Spleen (tissue), 11 donors: Measurements from ENCODE around the gene RIMS4. TPM values are rescaled to one million over a fixed set of nuclear protein-coding genes. Genes with fewer than 3 reads are reported as not detected.

Source experiments
- DNase-seq: peaks from one replicate; pipeline ENCODE4 v3.0.0-alpha.2; 2020
- H3K27ac ChIP-seq, 8 donors: fragments of 200-600 bp; sonication (generic) in 7 of 8; 1 replicate in 4 of 8; 2 replicates in 4 of 8; pipeline versions ENCODE4 v1.5.0 to v1.8.0; 2016 to 2021; ENCODE audit warnings: inconsistent platforms in 4 of 8, mild to moderate bottlenecking in 4 of 8, moderate library complexity in 1 of 8
- H3K27me3 ChIP-seq, 7 donors: fragments of 200-600 bp; sonication (generic) in 6 of 7; replicated peaks in 1 of 7; 1 replicate in 4 of 7; 2 replicates in 3 of 7; pipeline versions ENCODE4 v1.5.0 to v1.8.0; 2016 to 2021; ENCODE audit warnings: inconsistent platforms in 3 of 7, mild to moderate bottlenecking in 1 of 7
- H3K36me3 ChIP-seq, 6 donors: fragments of 200-600 bp; sonication (generic) in 5 of 6; 1 replicate in 4 of 6; 2 replicates in 2 of 6; pipeline versions ENCODE4 v1.5.0 to v1.8.0; 2016 to 2021; ENCODE audit warnings: inconsistent platforms in 2 of 6
- H3K4me1 ChIP-seq, 6 donors: fragments of 200-600 bp; sonication (generic) in 5 of 6; 1 replicate in 3 of 6; 2 replicates in 3 of 6; pipeline versions ENCODE4 v1.5.0 to v1.8.0; 2016 to 2021; ENCODE audit warnings: inconsistent platforms in 3 of 6
- H3K4me3 ChIP-seq, 8 donors: fragments of 200-600 bp; sonication (generic) in 7 of 8; 1 replicate in 4 of 8; 2 replicates in 4 of 8; pipeline versions ENCODE4 v1.5.0 to v1.8.0; 2016 to 2021; ENCODE audit warnings: inconsistent platforms in 4 of 8, mild to moderate bottlenecking in 4 of 8, moderate library complexity in 2 of 8
- H3K9me3 ChIP-seq, 8 donors: fragments of 200-600 bp; sonication (generic) in 7 of 8; 1 replicate in 4 of 8; 2 replicates in 4 of 8; pipeline versions ENCODE4 v1.5.0 to v1.8.0; 2016 to 2021; ENCODE audit warnings: inconsistent platforms in 4 of 8
- POLR2A ChIP-seq, 3 donors: fragments of 450-650 bp; IDR thresholded peaks; one replicate each; pipeline ENCODE4 v1.5.1; 2017; ENCODE audit warnings: antibody characterized with exemption in 3 of 3, mild to moderate bottlenecking in 1 of 3
- POLR2AphosphoS5 ChIP-seq, 3 donors: sonication (generic); formaldehyde crosslinking; IDR thresholded peaks; one replicate each; pipeline ENCODE4 v1.5.1; 2017; ENCODE audit warnings: antibody characterized with exemption in 3 of 3
- WGBS, 5 donors: extraction: QIAGEN DNeasy Blood & Tissue Kit in 3 of 5; methylation state at CpG; one replicate each; pipeline versions ENCODE4 v1.1.5 to v1.1.7; 2013 to 2018; 5-methylcytosine and 5-hydroxymethylcytosine counted together
- intact Hi-C: fragments of 100-400 bp; cut with DNase I; formaldehyde crosslinking; loops from one replicate; pipeline ENCODE4 v1.15.0; 2023; ENCODE audit warnings: low total_unique reads
- polyA plus RNA-seq, 3 donors: library from polyadenylated mRNA; stranded (reverse); fragments of 200-250 nt; gene quantifications; one replicate each; pipeline ENCODE4 v1.2.1, GENCODE V29; 2013
- total RNA-seq, 7 donors: library from RNA; depleted of rRNA in 3 of 7; stranded (reverse); fragments of >200 nt in 3 of 7; fragmentation: NEBNext Ultra II Directional in 4 of 7; extraction: Animal tissue kit (Norgen Biotek cat#: 25700) in 4 of 7; gene quantifications; one replicate each; pipeline versions ENCODE4 v1.1.0 to v1.2.1, GENCODE V29; 2016 to 2021
- TF ChIP-seq, protein P1 (sequence below), 11 experiments: fragments of 200-600 bp in 7 of 11; fragments of 450-650 bp in 4 of 11; sonication (generic) in 4 of 11; IDR thresholded peaks in 8 of 11; conservative IDR thresholded peaks in 3 of 11; 1 replicate in 7 of 11; 2 replicates in 4 of 11; pipeline versions ENCODE4 v1.4.0 to v1.8.0; 2016 to 2021; ENCODE audit warnings: antibody characterized with exemption in 11 of 11, inconsistent platforms in 4 of 11, mild to moderate bottlenecking in 1 of 11
- donor health status: healthy with polysubstance abuse.
- donor health status: DM: no; HTN: no; CAD: no; lungs with moderate emphysema.
- donor health status: DM: no; HTN: no; CAD: no.
- donor health status: Bipolar disorder and iron deficiency.
- donor health status: healthy.
- donor health status: DM: no; HTN: no; CAD: no.
- donor health status: DM: yes; HTN: yes; CAD: no.

Gene RIMS4
- total and polyA plus RNA-seq, 10 donors: under 0.01 to 0.02 TPM; not detected in 8

DNA sequence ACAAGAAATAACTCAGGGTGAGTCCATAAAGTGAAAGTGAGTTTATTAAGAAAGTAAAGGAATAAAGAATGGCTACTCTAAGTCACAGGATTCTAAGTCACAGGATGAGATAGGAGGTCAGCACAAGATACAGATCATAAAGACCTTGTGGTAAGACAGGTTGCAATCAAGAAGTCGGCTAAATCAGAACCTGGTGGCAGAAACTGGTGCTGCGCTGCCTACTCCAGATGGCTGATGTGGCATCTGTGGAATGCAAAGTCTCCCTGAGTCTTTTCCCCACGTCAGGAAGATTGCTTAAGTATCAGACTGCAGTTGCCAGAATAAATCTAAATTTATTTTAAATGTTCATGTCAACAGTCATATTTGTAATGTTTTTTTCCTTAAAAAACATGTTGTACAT lies 75.4 kb downstream of the RIMS4 start:
- Histone ChIP-seq H3K9me3 (peaks cover 0 to 15% (median 0%) of the 10 kb centered on the region in 8 donors), H3K27me3 (no peaks in the 10 kb centered on the region), H3K4me1 (peaks cover 0 to 3% (median 0%) of the 10 kb centered on the region in 6 donors), H3K36me3 (no peaks in the 10 kb centered on the region), H3K4me3 (no peak overlapping the region), H3K27ac (no peak overlapping the region)
- WGBS, 5 donors: 78 to 87% (median 81%) methylated on average over 3 of the region's 3 CpGs
- DNase-seq: no peak
- intact Hi-C loops: no loop called here
- TF ChIP-seq, protein P1, sequence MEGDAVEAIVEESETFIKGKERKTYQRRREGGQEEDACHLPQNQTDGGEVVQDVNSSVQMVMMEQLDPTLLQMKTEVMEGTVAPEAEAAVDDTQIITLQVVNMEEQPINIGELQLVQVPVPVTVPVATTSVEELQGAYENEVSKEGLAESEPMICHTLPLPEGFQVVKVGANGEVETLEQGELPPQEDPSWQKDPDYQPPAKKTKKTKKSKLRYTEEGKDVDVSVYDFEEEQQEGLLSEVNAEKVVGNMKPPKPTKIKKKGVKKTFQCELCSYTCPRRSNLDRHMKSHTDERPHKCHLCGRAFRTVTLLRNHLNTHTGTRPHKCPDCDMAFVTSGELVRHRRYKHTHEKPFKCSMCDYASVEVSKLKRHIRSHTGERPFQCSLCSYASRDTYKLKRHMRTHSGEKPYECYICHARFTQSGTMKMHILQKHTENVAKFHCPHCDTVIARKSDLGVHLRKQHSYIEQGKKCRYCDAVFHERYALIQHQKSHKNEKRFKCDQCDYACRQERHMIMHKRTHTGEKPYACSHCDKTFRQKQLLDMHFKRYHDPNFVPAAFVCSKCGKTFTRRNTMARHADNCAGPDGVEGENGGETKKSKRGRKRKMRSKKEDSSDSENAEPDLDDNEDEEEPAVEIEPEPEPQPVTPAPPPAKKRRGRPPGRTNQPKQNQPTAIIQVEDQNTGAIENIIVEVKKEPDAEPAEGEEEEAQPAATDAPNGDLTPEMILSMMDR (IDR thresholded peaks at IDR 0.05 in 8 of 11, conservative IDR thresholded peaks at IDR 0.05 in 3 of 11): no peak
- TF ChIP-seq POLR2A (IDR thresholded peaks at IDR 0.05) (no peak), POLR2AphosphoS5 (IDR thresholded peaks at IDR 0.05) (no peak)

DNA sequence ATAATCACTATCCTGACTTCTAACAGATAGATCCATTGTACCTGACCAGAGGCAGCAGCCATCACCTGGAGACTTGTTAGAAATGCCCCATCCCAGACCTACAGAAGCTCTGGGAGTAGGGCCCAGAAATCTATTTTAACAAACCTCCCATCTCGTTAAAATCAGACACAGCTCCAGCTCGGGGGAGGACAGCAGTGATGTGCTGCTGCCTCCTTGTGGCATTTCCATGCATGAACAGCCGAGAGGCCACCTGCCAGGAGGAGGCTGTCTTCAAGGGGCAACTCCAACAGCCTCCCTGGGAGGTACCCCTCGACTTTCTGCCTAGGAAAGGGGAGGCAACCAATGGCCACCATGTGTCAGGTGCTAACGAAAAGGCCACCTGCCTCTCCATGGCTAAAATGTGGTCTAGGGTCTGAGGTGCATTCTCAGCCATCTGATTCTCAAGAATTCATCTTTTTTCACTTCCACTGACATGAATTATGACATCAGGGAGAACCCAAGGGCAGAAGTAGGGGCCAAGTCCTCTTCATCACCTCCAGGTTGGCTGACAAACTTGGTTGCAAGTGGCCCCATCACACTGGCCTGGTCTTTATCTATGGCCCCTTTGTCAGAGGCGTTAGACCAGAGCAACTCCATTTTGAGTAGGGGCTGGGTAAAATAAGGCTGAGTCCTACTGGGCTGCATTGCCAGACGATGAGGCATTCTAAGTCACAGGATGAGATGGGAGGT lies 76.8 kb downstream of the RIMS4 start:
- TF ChIP-seq POLR2AphosphoS5 (IDR thresholded peaks at IDR 0.05) (no peak), POLR2A (IDR thresholded peaks at IDR 0.05) (no peak)
- TF ChIP-seq, protein P1 (IDR thresholded peaks at IDR 0.05 in 8 of 11, conservative IDR thresholded peaks at IDR 0.05 in 3 of 11): peak; percentile 47 to 86 (median 79)
- intact Hi-C loops: loop anchor here (2.0 kb wide), 1 partner anchor 49 kb away; no protein-coding TSS in a partner anchor
- Histone ChIP-seq H3K4me3 (no peak overlapping the region), H3K27me3 (no peaks in the 10 kb centered on the region), H3K4me1 (peaks cover 0 to 3% (median 0%) of the 10 kb centered on the region in 6 donors), H3K9me3 (peaks cover 0 to 11% (median 0%) of the 10 kb centered on the region in 8 donors), H3K36me3 (no peaks in the 10 kb centered on the region), H3K27ac (no peak overlapping the region)
- 26 to 41% (median 30%) methylated on average over 6 to 7 of the region's 7 CpGs for WGBS, 5 donors
- no peak for DNase-seq

DNA sequence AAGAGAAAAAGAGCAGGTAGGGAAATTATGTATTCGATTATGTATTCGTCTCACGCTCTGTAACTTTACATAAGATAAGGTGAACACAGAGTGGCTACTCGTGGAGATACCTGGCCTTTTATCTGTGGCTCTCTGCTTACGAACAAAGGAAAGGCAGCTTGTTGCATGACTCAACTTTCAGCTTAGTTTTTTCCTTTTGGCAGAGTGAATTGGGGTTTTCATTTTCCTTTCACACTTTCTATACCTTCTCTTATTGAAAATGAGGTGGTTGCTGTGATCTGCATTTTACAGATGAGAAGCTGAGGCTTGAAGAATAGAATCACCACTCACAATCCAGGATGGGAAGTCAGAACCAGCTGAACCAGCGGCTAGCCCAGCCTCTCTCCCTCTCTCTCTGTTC lies 78.0 kb downstream of the RIMS4 start:
- intact Hi-C loops: loop anchor here (2.0 kb wide), 1 partner anchor 48 kb away; no protein-coding TSS in a partner anchor
- no peak for TF ChIP-seq POLR2AphosphoS5 (IDR thresholded peaks at IDR 0.05)
- TF ChIP-seq, protein P1 (IDR thresholded peaks at IDR 0.05 in 8 of 11, conservative IDR thresholded peaks at IDR 0.05 in 3 of 11): no peak
- TF ChIP-seq POLR2A (IDR thresholded peaks at IDR 0.05): no peak
- no peak for DNase-seq

DNA sequence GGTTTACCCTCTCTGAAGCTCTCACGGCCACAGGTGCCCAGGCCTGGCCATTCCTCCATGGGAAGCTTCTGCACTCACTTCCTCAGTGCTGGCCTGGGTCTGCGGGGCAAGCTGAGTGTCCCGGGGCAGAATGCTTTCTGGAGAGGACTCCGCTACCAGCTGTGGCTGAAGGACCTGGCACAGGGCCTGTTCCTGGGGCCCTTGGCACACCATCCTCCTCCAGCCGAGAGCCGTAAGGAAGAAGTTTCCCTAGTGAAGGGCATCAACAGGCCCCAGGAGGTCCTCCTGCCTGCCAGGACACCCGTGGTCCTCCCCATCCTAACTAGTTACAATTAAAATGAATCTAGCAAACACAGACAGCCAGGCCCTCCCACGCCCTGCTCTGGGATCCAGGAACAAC lies 78.7 kb downstream of the RIMS4 start:
- Histone ChIP-seq H3K27ac (no peak overlapping the region), H3K27me3 (peaks cover 0 to 5% (median 0%) of the 10 kb centered on the region in 7 donors), H3K4me1 (peaks cover 0 to under 1% (median 0%) of the 10 kb centered on the region in 6 donors), H3K9me3 (peaks cover 0 to 4% (median 0%) of the 10 kb centered on the region in 8 donors), H3K36me3 (no peaks in the 10 kb centered on the region), H3K4me3 (no peak overlapping the region)
- no peak for DNase-seq
- WGBS, 5 donors: 48 to 80% (median 76%) methylated on average over 3 to 8 of the region's 8 CpGs
- TF ChIP-seq POLR2AphosphoS5 (IDR thresholded peaks at IDR 0.05): no peak
- TF ChIP-seq POLR2A (IDR thresholded peaks at IDR 0.05): no peak
- TF ChIP-seq, protein P1 (IDR thresholded peaks at IDR 0.05 in 8 of 11, conservative IDR thresholded peaks at IDR 0.05 in 3 of 11): no peak
- intact Hi-C loops: loop anchor here (2.0 kb wide), 1 partner anchor 47 kb away; no protein-coding TSS in a partner anchor

More for the DNA sequence above, 78.0 kb downstream of the RIMS4 start:
- Histone ChIP-seq H3K4me3 (no peak overlapping the region), H3K4me1 (peaks cover 0 to 3% (median 0%) of the 10 kb centered on the region in 6 donors), H3K27ac (no peak overlapping the region), H3K36me3 (no peaks in the 10 kb centered on the region), H3K27me3 (peaks cover 0 to 4% (median 0%) of the 10 kb centered on the region in 7 donors), H3K9me3 (peaks cover 0 to 11% (median 0%) of the 10 kb centered on the region in 8 donors)
- 60 to 74% (median 69%) methylated on average over 6 of the region's 6 CpGs for WGBS, 5 donors
